Parathyroid adenoma (tissue), 2 donors: Measurements from ENCODE around the gene CEACAM5.
"Not testable (repeated sequence)": the region's sequence is repeated elsewhere in the genome, so short reads cannot be mapped to it uniquely, and the experiment has no call there.

ENCODE experiments used
- H2AFZ ChIP-seq: fragments of 300-600 bp; sonication (generic); one replicate; pipeline ENCODE4 v1.7.0; 2017; ENCODE audit warnings: antibody characterized with exemption, mild to moderate bottlenecking
- H3K27ac ChIP-seq: fragments of 300-600 bp; sonication (generic); one replicate; pipeline ENCODE4 v1.7.0; 2017
- H3K27me3 ChIP-seq: fragments of 300-600 bp; sonication (generic); one replicate; pipeline ENCODE4 v1.7.0; 2017; ENCODE audit warnings: low read length; ENCODE audit not compliant: control insufficient read depth, insufficient read depth
- H3K36me3 ChIP-seq: fragments of 300-600 bp; sonication (generic); one replicate; pipeline ENCODE4 v1.7.0; 2017; ENCODE audit warnings: low read length; ENCODE audit not compliant: control insufficient read depth, insufficient read depth
- H3K4me1 ChIP-seq: fragments of 300-600 bp; sonication (generic); one replicate; pipeline ENCODE4 v1.7.0; 2017; ENCODE audit warnings: control low read depth
- H3K4me2 ChIP-seq: fragments of 300-600 bp; sonication (generic); one replicate; pipeline ENCODE4 v1.7.0; 2017; ENCODE audit warnings: low read length
- H3K4me3 ChIP-seq: fragments of 300-600 bp; sonication (generic); one replicate; pipeline ENCODE4 v1.7.0; 2017; ENCODE audit warnings: low read depth, low read length
- H3K79me2 ChIP-seq: fragments of 300-600 bp; sonication (generic); one replicate; pipeline ENCODE4 v1.7.0; 2017; ENCODE audit warnings: control low read depth
- H3K9ac ChIP-seq: fragments of 300-600 bp; sonication (generic); one replicate; pipeline ENCODE4 v1.7.0; 2017; ENCODE audit warnings: mild to moderate bottlenecking
- H3K9me3 ChIP-seq: fragments of 300-600 bp; sonication (generic); one replicate; pipeline ENCODE4 v1.7.0; 2017; ENCODE audit warnings: low read length; ENCODE audit not compliant: control insufficient read depth
- TF ChIP-seq, protein P1 (sequence below): fragments of 300-600 bp; sonication (generic); IDR thresholded peaks from one replicate; pipeline ENCODE4 v1.7.0; 2017; ENCODE audit warnings: antibody characterized with exemption, mild to moderate bottlenecking
- donor health status: primary hyperparathyroidism.

CEACAM5 gene

DNA sequence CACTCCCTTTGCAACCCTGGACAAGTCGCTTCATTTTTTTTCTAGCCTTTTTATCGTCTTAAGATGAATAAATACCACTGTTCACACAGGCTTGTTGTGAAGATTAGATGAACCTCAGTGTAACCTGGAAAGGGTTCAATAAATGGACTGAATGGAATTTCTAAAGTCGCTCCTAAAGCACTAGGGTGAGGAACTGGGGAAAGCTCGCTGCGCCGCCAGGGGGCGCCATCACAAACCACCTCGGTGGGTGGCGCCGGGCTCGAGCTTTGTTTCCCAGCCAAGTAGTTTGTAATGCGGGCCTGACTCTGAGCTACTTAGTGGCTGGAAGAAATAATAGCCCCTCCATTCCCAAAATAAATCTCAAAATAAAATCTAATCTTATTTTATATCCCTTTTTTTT is 44.7 kb downstream of the CEACAM5 start:
- Histone ChIP-seq H3K79me2 (no peaks in the 10 kb centered on the region), H3K4me3 (no peak overlapping the region), H3K4me2 (no peak overlapping the region), H3K9ac (no peak overlapping the region), H2AFZ (no peak overlapping the region), H3K4me1 (peaks cover 5% of the 10 kb centered on the region), H3K27ac (no peak overlapping the region), H3K9me3 (no peaks in the 10 kb centered on the region), H3K27me3 (no peaks in the 10 kb centered on the region), H3K36me3 (no peaks in the 10 kb centered on the region)
- TF ChIP-seq, protein P1, sequence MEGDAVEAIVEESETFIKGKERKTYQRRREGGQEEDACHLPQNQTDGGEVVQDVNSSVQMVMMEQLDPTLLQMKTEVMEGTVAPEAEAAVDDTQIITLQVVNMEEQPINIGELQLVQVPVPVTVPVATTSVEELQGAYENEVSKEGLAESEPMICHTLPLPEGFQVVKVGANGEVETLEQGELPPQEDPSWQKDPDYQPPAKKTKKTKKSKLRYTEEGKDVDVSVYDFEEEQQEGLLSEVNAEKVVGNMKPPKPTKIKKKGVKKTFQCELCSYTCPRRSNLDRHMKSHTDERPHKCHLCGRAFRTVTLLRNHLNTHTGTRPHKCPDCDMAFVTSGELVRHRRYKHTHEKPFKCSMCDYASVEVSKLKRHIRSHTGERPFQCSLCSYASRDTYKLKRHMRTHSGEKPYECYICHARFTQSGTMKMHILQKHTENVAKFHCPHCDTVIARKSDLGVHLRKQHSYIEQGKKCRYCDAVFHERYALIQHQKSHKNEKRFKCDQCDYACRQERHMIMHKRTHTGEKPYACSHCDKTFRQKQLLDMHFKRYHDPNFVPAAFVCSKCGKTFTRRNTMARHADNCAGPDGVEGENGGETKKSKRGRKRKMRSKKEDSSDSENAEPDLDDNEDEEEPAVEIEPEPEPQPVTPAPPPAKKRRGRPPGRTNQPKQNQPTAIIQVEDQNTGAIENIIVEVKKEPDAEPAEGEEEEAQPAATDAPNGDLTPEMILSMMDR = peak; percentile 90

DNA sequence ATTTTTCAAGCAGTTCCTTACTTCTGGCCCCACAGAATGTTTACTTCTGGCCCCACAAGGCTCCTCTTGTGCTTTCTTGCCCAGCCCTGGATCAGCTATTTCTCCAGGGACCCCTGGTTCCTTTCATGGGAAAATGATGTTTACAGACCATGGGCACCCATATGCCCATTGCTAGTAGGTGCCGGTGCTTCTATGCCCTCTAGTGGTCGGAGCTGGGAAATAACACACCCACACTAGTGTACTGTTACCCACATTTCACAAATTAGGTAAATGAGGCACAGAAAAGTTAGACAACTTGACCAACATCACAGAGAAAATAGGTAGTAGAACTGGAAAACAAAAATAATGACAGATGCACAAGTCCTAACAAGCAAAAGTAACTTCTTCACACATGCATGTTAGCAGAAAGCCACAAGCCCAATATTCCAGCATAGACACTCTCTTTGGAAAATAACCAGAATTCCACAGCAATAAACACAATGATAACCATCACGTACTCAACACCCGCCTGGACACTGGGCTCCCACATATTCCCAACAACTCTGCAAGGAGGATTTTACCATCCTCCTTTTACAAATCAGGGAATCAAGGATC is 45.6 kb downstream of the CEACAM5 start:
- Histone ChIP-seq H3K27me3 (no peaks in the 10 kb centered on the region), H3K79me2 (no peaks in the 10 kb centered on the region), H3K4me3 (no peak overlapping the region), H2AFZ (no peak overlapping the region), H3K36me3 (no peaks in the 10 kb centered on the region), H3K9me3 (no peaks in the 10 kb centered on the region), H3K4me1 (peaks cover 5% of the 10 kb centered on the region), H3K9ac (no peak overlapping the region), H3K27ac (no peak overlapping the region), H3K4me2 (no peak overlapping the region)
- TF ChIP-seq, protein P1 = peak; percentile 75

DNA sequence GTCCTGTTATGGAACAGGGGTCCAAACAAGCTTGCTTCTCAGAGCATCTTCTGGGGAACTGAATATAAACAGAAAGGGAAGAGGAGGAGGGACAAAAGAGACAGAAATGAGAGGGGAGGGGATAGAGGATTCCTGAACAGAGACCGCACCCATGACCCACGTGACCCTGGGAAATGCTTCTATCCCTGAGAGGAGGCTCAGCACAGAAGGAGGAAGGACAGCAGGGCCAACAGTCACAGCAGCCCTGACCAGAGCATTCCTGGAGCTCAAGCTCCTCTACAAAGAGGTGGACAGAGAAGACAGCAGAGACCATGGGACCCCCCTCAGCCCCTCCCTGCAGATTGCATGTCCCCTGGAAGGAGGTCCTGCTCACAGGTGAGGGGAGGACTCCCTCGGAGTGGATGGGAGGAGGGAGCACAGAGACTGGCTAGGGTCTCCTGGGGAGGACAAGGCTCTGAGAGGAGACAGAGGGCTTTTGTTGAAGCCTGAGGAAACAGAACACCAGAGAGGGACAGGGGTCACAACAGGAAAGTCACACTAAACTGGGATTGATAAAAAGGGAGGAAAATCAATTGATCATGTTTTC is 47.0 kb downstream of the CEACAM5 start, which contains the start of gene CEACAM6:
CEACAM6 (plus strand) TSS at position 203 of the 586 bp plus-strand sequence; CDS start at position 312, 109 bp downstream.
- no peak within 1 kb of the TSS for H3K4me3 ChIP-seq
- no peak within 1 kb of the TSS for H3K27ac ChIP-seq
- TF ChIP-seq, protein P1 = no peak

DNA sequence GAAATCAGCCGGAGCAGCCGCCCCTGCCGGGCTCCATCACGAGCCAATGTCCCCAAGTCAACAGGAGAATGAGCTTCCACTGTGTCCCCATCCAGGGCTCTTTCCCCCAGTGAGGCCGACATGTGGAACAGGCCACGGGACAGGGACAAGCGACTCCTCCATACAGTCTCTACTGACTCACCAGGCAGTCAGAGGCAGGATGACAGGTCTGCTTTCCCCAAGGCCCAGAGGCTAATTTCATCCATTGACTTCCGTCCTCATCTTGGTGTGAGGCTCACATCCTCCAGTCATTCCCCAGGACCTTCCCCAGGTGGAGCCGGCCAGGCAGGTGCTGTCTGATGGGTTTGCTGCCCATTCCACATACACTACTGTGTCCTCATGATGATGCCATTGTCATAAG is 50.4 kb downstream of the CEACAM5 start:
- H3K27ac ChIP-seq = no peak overlapping the region
- no peak overlapping the region for H3K4me2 ChIP-seq
- H2AFZ ChIP-seq = no peak overlapping the region
- no peaks in the 10 kb centered on the region for H3K27me3 ChIP-seq
- H3K4me1 ChIP-seq = peaks cover 5% of the 10 kb centered on the region
- no peak overlapping the region for H3K9ac ChIP-seq
- H3K36me3 ChIP-seq = no peaks in the 10 kb centered on the region
- H3K9me3 ChIP-seq = no peaks in the 10 kb centered on the region
- no peak overlapping the region for H3K4me3 ChIP-seq
- H3K79me2 ChIP-seq = no peaks in the 10 kb centered on the region
- TF ChIP-seq, protein P1 = no peak

More for the DNA sequence above, 47.0 kb downstream of the CEACAM5 start, which contains the start of gene CEACAM6:
- H2AFZ ChIP-seq = no peak within 1 kb of the TSS
- H3K4me1 ChIP-seq = peaks cover 5% of the 10 kb centered on the region
- H3K9ac ChIP-seq = no peak within 1 kb of the TSS
- H3K79me2 ChIP-seq = no peaks in the 10 kb centered on the region
- no peaks in the 10 kb centered on the region for H3K27me3 ChIP-seq
- no peaks in the 10 kb centered on the region for H3K36me3 ChIP-seq
- H3K4me2 ChIP-seq = no peak within 1 kb of the TSS
- H3K9me3 ChIP-seq = no peaks in the 10 kb centered on the region

DNA sequence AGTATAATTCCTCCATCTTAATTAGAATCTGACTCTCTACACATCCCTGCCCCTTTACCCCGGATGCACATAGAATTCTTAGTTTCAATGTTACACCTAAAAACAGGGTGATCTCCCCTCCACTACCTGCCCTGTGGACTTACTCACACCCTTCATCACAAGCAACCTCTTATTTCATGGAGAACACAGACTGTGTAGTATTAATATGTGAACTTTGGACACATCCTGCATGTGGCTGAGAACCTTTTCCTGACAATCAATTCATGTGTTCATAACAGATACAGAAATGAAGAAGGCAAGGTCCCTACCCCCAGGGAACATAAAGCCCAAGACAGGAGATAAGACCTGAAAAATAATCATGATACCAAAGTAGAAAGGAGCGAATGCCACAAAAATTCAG is 58.7 kb downstream of the CEACAM5 start:
- Histone ChIP-seq H3K79me2 (no peaks in the 10 kb centered on the region), H3K9ac (no peak overlapping the region), H3K27ac (no peak overlapping the region), H3K4me1 (no peaks in the 10 kb centered on the region), H3K27me3 (no peaks in the 10 kb centered on the region), H3K9me3 (no peaks in the 10 kb centered on the region), H2AFZ (no peak overlapping the region), H3K4me3 (no peak overlapping the region), H3K36me3 (no peaks in the 10 kb centered on the region), H3K4me2 (no peak overlapping the region)
- TF ChIP-seq, protein P1 = no peak

DNA sequence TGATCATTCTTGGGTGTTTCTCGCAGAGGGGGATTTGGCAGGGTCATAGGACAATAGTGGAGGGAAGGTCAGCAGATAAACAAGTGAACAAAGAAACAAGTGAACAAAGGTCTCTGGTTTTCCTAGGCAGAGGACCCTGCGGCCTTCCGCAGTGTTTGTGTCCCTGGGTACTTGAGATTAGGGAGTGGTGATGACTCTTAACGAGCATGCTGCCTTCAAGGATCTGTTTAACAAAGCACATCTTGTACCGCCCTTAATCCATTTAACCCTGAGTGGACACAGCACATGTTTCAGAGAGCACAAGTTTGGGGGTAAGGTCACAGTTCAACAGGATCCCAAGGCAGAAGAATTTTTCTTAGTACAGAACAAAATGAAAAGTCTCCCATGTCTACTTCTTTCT is 59.7 kb downstream of the CEACAM5 start:
- H3K4me2 ChIP-seq, H3K79me2 ChIP-seq, H3K9me3 ChIP-seq, H3K4me3 ChIP-seq, H3K36me3 ChIP-seq, H3K27me3 ChIP-seq, H2AFZ ChIP-seq, H3K27ac ChIP-seq, H3K4me1 ChIP-seq, H3K9ac ChIP-seq: not testable (repeated sequence)
